Measurements from ENCODE around the gene CLEC16A.

GRCh38 chr16:11038777-11039176, 94.4 kb downstream of the CLEC16A start:
- TF ChIP-seq CTCF (IDR thresholded peaks at IDR 0.05) = no peak
- TF ChIP-seq POLR2A (IDR thresholded peaks at IDR 0.05) = no peak
